Ovary (tissue), 9 donors: Measurements from ENCODE around the gene LSR. TPM values are rescaled to one million over a fixed set of nuclear protein-coding genes. Genes with fewer than 3 reads are reported as not detected.

ENCODE experiments used
- DNase-seq, 5 donors: peaks; one replicate each; pipeline ENCODE4 v3.0.0-alpha.2; 2019 to 2020
- H3K27ac ChIP-seq, 2 donors: fragments of 200-600 bp; one replicate each; pipeline versions ENCODE4 v1.5.1 to v1.8.0; 2019 to 2022
- H3K27me3 ChIP-seq: fragments of 200-600 bp; one replicate; pipeline ENCODE4 v1.8.0; 2022
- H3K36me3 ChIP-seq: fragments of 200-600 bp; sonication (generic); one replicate; pipeline ENCODE4 v1.5.1; 2019
- H3K4me1 ChIP-seq: one replicate; pipeline ENCODE4 v1.8.1; 2013; ENCODE audit warnings: mild to moderate bottlenecking, moderate library complexity; ENCODE audit not compliant: insufficient read depth
- H3K4me3 ChIP-seq: fragments of 200-600 bp; sonication (generic); one replicate; pipeline ENCODE4 v1.5.1; 2017
- H3K9me3 ChIP-seq, 2 donors: fragments of 200-600 bp in 1 of 2; sonication (generic) in 1 of 2; one replicate each; pipeline versions ENCODE4 v1.5.1 to v1.8.1; 2013 to 2019; ENCODE audit warnings: mild to moderate bottlenecking in 1 of 2, moderate library complexity in 1 of 2
- EP300 ChIP-seq: sonication (generic); formaldehyde crosslinking; IDR thresholded peaks from one replicate; pipeline ENCODE4 v1.6.1; 2017; ENCODE audit warnings: antibody characterized with exemption
- POLR2A ChIP-seq: fragments of 450-650 bp; IDR thresholded peaks from one replicate; pipeline ENCODE4 v1.6.1; 2017; ENCODE audit warnings: antibody characterized with exemption, mild to moderate bottlenecking, moderate library complexity
- WGBS, 3 donors: extraction: QIAGEN DNeasy Blood & Tissue Kit in 1 of 3; methylation state at CpG; one replicate each; pipeline versions ENCODE4 v1.1.5 to v1.1.7; 2013 to 2017; 5-methylcytosine and 5-hydroxymethylcytosine counted together
- intact Hi-C, 4 donors: fragments of 100-400 bp; cut with DNase I; formaldehyde crosslinking; loops; one replicate each; pipeline versions ENCODE4 v1.11.0 to v1.15.1; 2022 to 2023
- polyA plus RNA-seq, 2 donors: library from polyadenylated mRNA; stranded (reverse); fragments of 200-250 nt in 1 of 2; fragments of 350-450 nt in 1 of 2; fragmentation: Illumina TruSeq in 1 of 2; extraction: RNeasy Lipid Tissue Mini Kit (QIAGEN cat#74804) in 1 of 2; gene quantifications; one replicate each; pipeline ENCODE4 v1.2.3, GENCODE V29; 2013 to 2014
- total RNA-seq, 7 donors: library from RNA; depleted of rRNA in 2 of 7; stranded (reverse); fragments of >200 nt in 2 of 7; fragmentation: NEBNext Ultra II Directional in 3 of 7; extraction: Animal tissue kit (Norgen Biotek cat#: 25700) in 3 of 7; gene quantifications; one replicate each; pipeline versions ENCODE4 v1.1.0 to v1.2.4, GENCODE V29; 2016 to 2023
- TF ChIP-seq, protein P1 (sequence below), 3 donors: fragments of 450-650 bp in 2 of 3; fragments of 200-600 bp in 1 of 3; IDR thresholded peaks; one replicate each; pipeline versions ENCODE4 v1.5.1 to v1.8.0; 2016 to 2022; ENCODE audit warnings: antibody characterized with exemption in 3 of 3, mild to moderate bottlenecking in 1 of 3
- donor health status: DM: no; HTN: no; CAD: no; lungs with moderate emphysema.
- donor health status: DM: no; HTN: no; CAD: no.
- donor health status: Bipolar disorder and iron deficiency.
- donor health status: DM: yes; HTN: yes; CAD: no.
- donor health status: DM: no; HTN: no; CAD: no.
- donor health status: DM: yes; HTN: yes; CAD: no.

LSR gene
- total and polyA plus RNA-seq, 9 donors: 3.3 to 69.8 (median 12.9) TPM

GRCh38 chr19:35301961-35302360 is 53.2 kb downstream of the LSR start:
- intact Hi-C loops: no loop called here
- no peaks in the 10 kb centered on the region for H3K4me1 ChIP-seq
- no peak for TF ChIP-seq POLR2A
- TF ChIP-seq EP300: no peak
- TF ChIP-seq, protein P1, sequence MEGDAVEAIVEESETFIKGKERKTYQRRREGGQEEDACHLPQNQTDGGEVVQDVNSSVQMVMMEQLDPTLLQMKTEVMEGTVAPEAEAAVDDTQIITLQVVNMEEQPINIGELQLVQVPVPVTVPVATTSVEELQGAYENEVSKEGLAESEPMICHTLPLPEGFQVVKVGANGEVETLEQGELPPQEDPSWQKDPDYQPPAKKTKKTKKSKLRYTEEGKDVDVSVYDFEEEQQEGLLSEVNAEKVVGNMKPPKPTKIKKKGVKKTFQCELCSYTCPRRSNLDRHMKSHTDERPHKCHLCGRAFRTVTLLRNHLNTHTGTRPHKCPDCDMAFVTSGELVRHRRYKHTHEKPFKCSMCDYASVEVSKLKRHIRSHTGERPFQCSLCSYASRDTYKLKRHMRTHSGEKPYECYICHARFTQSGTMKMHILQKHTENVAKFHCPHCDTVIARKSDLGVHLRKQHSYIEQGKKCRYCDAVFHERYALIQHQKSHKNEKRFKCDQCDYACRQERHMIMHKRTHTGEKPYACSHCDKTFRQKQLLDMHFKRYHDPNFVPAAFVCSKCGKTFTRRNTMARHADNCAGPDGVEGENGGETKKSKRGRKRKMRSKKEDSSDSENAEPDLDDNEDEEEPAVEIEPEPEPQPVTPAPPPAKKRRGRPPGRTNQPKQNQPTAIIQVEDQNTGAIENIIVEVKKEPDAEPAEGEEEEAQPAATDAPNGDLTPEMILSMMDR (IDR thresholded peaks at IDR 0.05): no peak
- WGBS, 3 donors: 93 to 95% (median 94%) methylated on average over 2 of the region's 2 CpGs
- DNase-seq: no peak
- no peaks in the 10 kb centered on the region for H3K9me3 ChIP-seq
- no peaks in the 10 kb centered on the region for H3K27me3 ChIP-seq
- H3K4me3 ChIP-seq: no peak overlapping the region
- no peak overlapping the region for H3K27ac ChIP-seq
- no peaks in the 10 kb centered on the region for H3K36me3 ChIP-seq

GRCh38 chr19:35302446-35302845 is 53.6 kb downstream of the LSR start:
- H3K27ac ChIP-seq: no peak overlapping the region
- H3K27me3 ChIP-seq: no peaks in the 10 kb centered on the region
- TF ChIP-seq, protein P1 (IDR thresholded peaks at IDR 0.05): no peak
- no peak for TF ChIP-seq EP300
- no peak for TF ChIP-seq POLR2A
- intact Hi-C loops: no loop called here
- H3K4me3 ChIP-seq: no peak overlapping the region
- peaks cover 2% of the 10 kb centered on the region for H3K4me1 ChIP-seq
- DNase-seq: no peak
- no peaks in the 10 kb centered on the region for H3K9me3 ChIP-seq
- no peaks in the 10 kb centered on the region for H3K36me3 ChIP-seq
- WGBS, 3 donors: 82 to 89% (median 87%) methylated on average over 16 of the region's 16 CpGs

DNA sequence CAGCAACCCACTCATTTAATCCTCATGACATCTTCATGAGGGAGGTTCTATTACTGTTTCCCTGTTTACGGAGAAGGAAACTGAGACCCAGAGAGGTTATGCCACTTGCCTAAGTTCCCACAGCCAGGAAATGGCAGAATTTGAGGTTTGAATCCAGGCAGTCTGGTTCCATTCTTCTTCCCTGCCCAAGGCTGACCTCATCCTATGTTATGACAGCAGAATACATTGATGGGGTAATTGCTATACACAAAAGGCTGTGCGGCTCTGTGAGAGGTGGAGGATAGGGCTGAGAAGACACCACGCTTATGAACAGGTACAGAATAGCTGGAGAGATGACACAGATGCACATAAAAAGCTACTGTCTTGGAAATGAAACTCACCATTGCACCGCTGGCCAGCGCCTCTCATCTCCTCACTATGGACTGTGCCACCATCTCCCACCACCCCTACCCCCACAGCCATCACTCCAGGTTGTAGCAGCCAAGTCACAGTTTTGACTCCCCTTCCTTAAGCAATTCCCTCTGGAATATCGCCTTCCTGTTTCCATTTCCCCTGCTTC is 54.6 kb downstream of the LSR start:
- 91% methylated on average over 6 of the region's 6 CpGs for WGBS, 3 donors
- TF ChIP-seq POLR2A: no peak
- TF ChIP-seq EP300: no peak
- TF ChIP-seq, protein P1 (IDR thresholded peaks at IDR 0.05): no peak
- Histone ChIP-seq H3K4me3 (no peak overlapping the region), H3K27me3 (no peaks in the 10 kb centered on the region), H3K36me3 (no peaks in the 10 kb centered on the region), H3K4me1 (peaks cover 9% of the 10 kb centered on the region), H3K9me3 (no peaks in the 10 kb centered on the region), H3K27ac (no peak overlapping the region)
- intact Hi-C loops: no loop called here
- DNase-seq: no peak

DNA sequence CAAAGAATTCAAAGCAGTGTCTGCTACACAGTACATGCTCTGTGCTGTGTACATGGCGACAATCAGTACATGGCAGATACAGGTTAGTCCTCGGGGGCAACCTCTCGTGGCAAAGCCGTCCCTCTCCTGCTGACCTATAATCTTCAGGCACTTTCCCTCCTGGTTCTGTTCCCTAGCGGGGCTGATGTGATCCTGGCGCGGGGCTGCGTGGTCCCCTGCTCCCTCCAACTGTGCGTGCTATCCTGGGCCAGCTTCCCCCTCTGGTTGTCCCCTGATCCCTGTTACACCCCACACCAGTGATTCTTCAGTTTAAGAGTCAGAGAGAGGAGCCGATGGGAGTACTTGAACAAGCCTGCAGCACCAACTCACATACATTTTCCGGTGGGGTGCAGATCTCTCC is 55.2 kb downstream of the LSR start:
- H3K4me3 ChIP-seq: no peak overlapping the region
- intact Hi-C loops: no loop called here
- 86 to 92% (median 89%) methylated on average over 11 of the region's 11 CpGs for WGBS, 3 donors
- H3K36me3 ChIP-seq: no peaks in the 10 kb centered on the region
- no peaks in the 10 kb centered on the region for H3K27me3 ChIP-seq
- no peak for TF ChIP-seq EP300
- no peak for TF ChIP-seq POLR2A
- TF ChIP-seq, protein P1 (IDR thresholded peaks at IDR 0.05): no peak
- no peaks in the 10 kb centered on the region for H3K9me3 ChIP-seq
- peaks cover 12% of the 10 kb centered on the region for H3K4me1 ChIP-seq
- DNase-seq: no peak
- no peak overlapping the region for H3K27ac ChIP-seq
